Uterus (tissue), 2 donors: Measurements from ENCODE around the gene KIAA1210.

Experiments
- CTCF ChIP-seq, 4 experiments: fragments of 200-600 bp in 2 of 4; fragments of 450-650 bp in 2 of 4; sonication (generic) in 2 of 4; IDR thresholded peaks; one replicate each; pipeline ENCODE4 v1.5.1; 2016 to 2019; ENCODE audit warnings: antibody characterized with exemption in 4 of 4, mild to moderate bottlenecking in 2 of 4, moderate library complexity in 1 of 4
- POLR2A ChIP-seq, 2 donors: fragments of 450-650 bp; IDR thresholded peaks; one replicate each; pipeline ENCODE4 v1.6.1; 2016; ENCODE audit warnings: antibody characterized with exemption in 2 of 2, mild to moderate bottlenecking in 1 of 2, moderate library complexity in 1 of 2

- no peak for TF ChIP-seq CTCF (IDR thresholded peaks at IDR 0.05)
- TF ChIP-seq POLR2A (IDR thresholded peaks at IDR 0.05): no peak
Observed at GRCh38 chrX:119042996-119043395, 84.6 kb downstream of the KIAA1210 start.
